H9 (cell line): ENCODE measurements around the gene HMOX1. TPM values are rescaled to one million over a fixed set of nuclear protein-coding genes. Genes with fewer than 3 reads are reported as not detected.

ENCODE experiments used
- DNase-seq: peaks from one replicate; pipeline ENCODE4 v3.0.0-alpha.2; 2017
- H2AFZ ChIP-seq: one replicate; pipeline ENCODE4 v1.6.1; 2013; ENCODE audit warnings: mild to moderate bottlenecking, low read length, control low read depth, moderate library complexity
- H2AK5ac ChIP-seq: 2 replicates; pipeline ENCODE4 v1.6.1; 2013; ENCODE audit warnings: low read length, control low read depth, mixed read lengths; ENCODE audit not compliant: insufficient read length
- H2BK120ac ChIP-seq: one replicate; pipeline ENCODE4 v1.6.1; 2013; ENCODE audit warnings: low read depth, mild to moderate bottlenecking, low read length, control low read depth, inconsistent platforms; ENCODE audit not compliant: poor library complexity, severe bottlenecking
- H2BK12ac ChIP-seq: 2 replicates; pipeline ENCODE4 v1.6.1; 2013; ENCODE audit warnings: low read length, control low read depth, mixed read lengths, low read depth; ENCODE audit not compliant: insufficient read length
- H2BK15ac ChIP-seq: 2 replicates; pipeline ENCODE4 v1.6.1; 2013; ENCODE audit warnings: low read depth, low read length, control low read depth
- H2BK20ac ChIP-seq: one replicate; pipeline ENCODE4 v1.6.1; 2013; ENCODE audit warnings: low read depth, mild to moderate bottlenecking, low read length, control low read depth, inconsistent platforms; ENCODE audit not compliant: poor library complexity, severe bottlenecking
- H2BK5ac ChIP-seq: 2 replicates; pipeline ENCODE4 v1.6.1; 2013; ENCODE audit warnings: low read length, control low read depth, mixed read lengths; ENCODE audit not compliant: insufficient read length
- H3K14ac ChIP-seq: 2 replicates; pipeline ENCODE4 v1.6.1; 2013; ENCODE audit warnings: low read length, control low read depth; ENCODE audit not compliant: insufficient read depth
- H3K18ac ChIP-seq: 2 replicates; pipeline ENCODE4 v1.6.1; 2013; ENCODE audit warnings: low read depth, mild to moderate bottlenecking, mixed read lengths, low read length, control low read depth; ENCODE audit not compliant: insufficient read length
- H3K23ac ChIP-seq: 2 replicates; pipeline ENCODE4 v1.6.1; 2013; ENCODE audit warnings: low read length, control low read depth, mixed read lengths, low read depth; ENCODE audit not compliant: insufficient read length
- H3K23me2 ChIP-seq: 2 replicates; pipeline ENCODE4 v1.6.1; 2013; ENCODE audit warnings: low read depth, mild to moderate bottlenecking, mixed read lengths, low read length, control low read depth; ENCODE audit not compliant: insufficient read length, poor library complexity, severe bottlenecking
- H3K27ac ChIP-seq: 2 replicates; pipeline ENCODE4 v1.5.1; 2013; ENCODE audit warnings: low read length, control low read depth, mixed read lengths, low read depth; ENCODE audit not compliant: insufficient read length
- H3K27me3 ChIP-seq: 2 replicates; pipeline ENCODE4 v1.6.1; 2013; ENCODE audit warnings: low read length, control low read depth, inconsistent platforms; ENCODE audit not compliant: insufficient read depth
- H3K4ac ChIP-seq: 2 replicates; pipeline ENCODE4 v1.6.1; 2013; ENCODE audit warnings: low read depth, mild to moderate bottlenecking, control low read depth, inconsistent platforms, low read length, moderate library complexity
- H3K4me1 ChIP-seq: 2 replicates; pipeline ENCODE4 v1.6.1; 2013; ENCODE audit warnings: low read length, control low read depth, inconsistent platforms; ENCODE audit not compliant: insufficient read depth
- H3K4me2 ChIP-seq: 2 replicates; pipeline ENCODE4 v1.6.1; 2013; ENCODE audit warnings: low read length, control low read depth, mixed read lengths; ENCODE audit not compliant: insufficient read length, insufficient read depth
- H3K56ac ChIP-seq: 2 replicates; pipeline ENCODE4 v1.6.1; 2013; ENCODE audit warnings: low read depth, mild to moderate bottlenecking, mixed read lengths, low read length, control low read depth; ENCODE audit not compliant: insufficient read length
- H3K79me1 ChIP-seq: 2 replicates; pipeline ENCODE4 v1.6.1; 2013; ENCODE audit warnings: low read depth, mild to moderate bottlenecking, moderate library complexity, low read length, control low read depth, inconsistent platforms; ENCODE audit not compliant: insufficient read depth, poor library complexity, severe bottlenecking
- H3K79me2 ChIP-seq: 2 replicates; pipeline ENCODE4 v1.6.1; 2013; ENCODE audit warnings: low read length, control low read depth, inconsistent platforms; ENCODE audit not compliant: insufficient read depth
- H3K9ac ChIP-seq: 2 replicates; pipeline ENCODE4 v1.6.1; 2013; ENCODE audit warnings: low read length, control low read depth, mixed read lengths; ENCODE audit not compliant: insufficient read length; ENCODE audit errors: extremely low read depth
- H3K9me3 ChIP-seq: one replicate; pipeline ENCODE4 v1.6.1; 2013; ENCODE audit warnings: low read depth, low read length, inconsistent platforms; ENCODE audit not compliant: control insufficient read depth
- H3T11ph ChIP-seq: one replicate; pipeline ENCODE4 v1.6.1; 2013; ENCODE audit warnings: mild to moderate bottlenecking, low read length, control low read depth, inconsistent platforms
- H4K20me1 ChIP-seq: one replicate; pipeline ENCODE4 v1.6.1; 2013; ENCODE audit not compliant: control insufficient read depth, insufficient read length, insufficient read depth
- H4K5ac ChIP-seq: 2 replicates; pipeline ENCODE4 v1.6.1; 2013; ENCODE audit warnings: low read depth, mild to moderate bottlenecking, mixed read lengths, low read length, control low read depth; ENCODE audit not compliant: insufficient read length
- H4K8ac ChIP-seq: replicated peaks from 2 replicates; pipeline ENCODE4 v1.6.1; 2013; ENCODE audit warnings: low read length, control low read depth, mixed read lengths, low read depth; ENCODE audit not compliant: insufficient read length
- H4K91ac ChIP-seq: 2 replicates; pipeline ENCODE4 v1.6.1; 2013; ENCODE audit warnings: low read depth, mild to moderate bottlenecking, moderate library complexity, mixed read lengths, low read length, control low read depth; ENCODE audit not compliant: insufficient read length
- H3K27ac Mint-ChIP-seq, 3 experiments: 2 replicates in 2 of 3; 3 replicates in 1 of 3; pipeline ENCODE4 v1.8.0; 2020 to 2021; ENCODE audit warnings: mixed read lengths in 3 of 3, mild to moderate bottlenecking in 1 of 3, moderate library complexity in 1 of 3
- H3K27me3 Mint-ChIP-seq: 2 replicates; pipeline ENCODE4 v1.8.0; 2021; ENCODE audit warnings: low read depth, mild to moderate bottlenecking, moderate library complexity, mixed read lengths
- H3K36me3 Mint-ChIP-seq, 3 experiments: 2 replicates in 2 of 3; 3 replicates in 1 of 3; pipeline ENCODE4 v1.8.0; 2020 to 2021; ENCODE audit warnings: low read depth in 3 of 3, mixed read lengths in 3 of 3; ENCODE audit not compliant: insufficient read depth in 1 of 3
- H3K4me1 Mint-ChIP-seq, 2 experiments: 2 replicates each; pipeline ENCODE4 v1.8.0; 2020; ENCODE audit warnings: mixed read lengths in 2 of 2
- H3K4me3 Mint-ChIP-seq, 2 experiments: 2 replicates in 1 of 2; 3 replicates in 1 of 2; pipeline ENCODE4 v1.8.0; 2020 to 2021; ENCODE audit warnings: mild to moderate bottlenecking in 2 of 2, mixed read lengths in 2 of 2, moderate library complexity in 1 of 2
- H3K9me3 Mint-ChIP-seq, 2 experiments: 2 replicates in 1 of 2; 3 replicates in 1 of 2; pipeline ENCODE4 v1.8.0; 2020; ENCODE audit warnings: mild to moderate bottlenecking in 2 of 2, mixed read lengths in 2 of 2, moderate library complexity in 1 of 2
- CTCF ChIP-seq: fragments of 200-600 bp; sonication (generic); conservative IDR thresholded peaks from 3 replicates; pipeline ENCODE4 v1.8.0; 2021; ENCODE audit warnings: antibody characterized with exemption, mild to moderate bottlenecking
- WGBS: extraction: QIAGEN DNeasy Blood & Tissue Kit; methylation state at CpG from one replicate; pipeline ENCODE4 v1.1.7; 2013; ENCODE audit warnings: missing lambda C conversion rate, low lambda C conversion rate, mixed read lengths; ENCODE audit not compliant: insufficient read length; ENCODE audit errors: extremely low coverage; 5-methylcytosine and 5-hydroxymethylcytosine counted together
- total RNA-seq: library from RNA; stranded (reverse); gene quantifications from 2 replicates; pipeline ENCODE4 v1.2.1, GENCODE V29; 2021

HMOX1 gene
- total RNA-seq, 1 experiment from 2014 or later: 22.7 TPM

- Histone ChIP-seq H2AFZ (no peak overlapping the region), H3K9me3 (no peaks in the 10 kb centered on the region), H3K23me2 (peaks cover 7% of the 10 kb centered on the region), H3K4me1 (peaks cover 9% of the 10 kb centered on the region; the same call in 1 of the 2 replicates), H3K18ac (no peak overlapping the region), H2BK5ac (no peak overlapping the region), H3K4ac (no peak overlapping the region), H3K27me3 (no peaks in the 10 kb centered on the region), H4K5ac (no peak overlapping the region), H2BK15ac (no peak overlapping the region), H3K79me1 (no peaks in the 10 kb centered on the region), H3K4me2 (no peak overlapping the region), H2BK120ac (no peak overlapping the region), H4K8ac (no peak overlapping the region), H4K91ac (no peak overlapping the region), H4K20me1 (no peaks in the 10 kb centered on the region), H3K23ac (no peak overlapping the region), H2BK20ac (no peak overlapping the region), H3K14ac (no peak overlapping the region), H3K27ac (no peak overlapping the region), H2BK12ac (no peak overlapping the region), H2AK5ac (no peak overlapping the region), H3T11ph (no peak overlapping the region), H3K79me2 (no peaks in the 10 kb centered on the region), H3K56ac (no peak overlapping the region), H3K9ac (no peak overlapping the region)
- Mint-ChIP-seq H3K9me3 (no peaks in the 10 kb centered on the region; a peak in 1 of 5 replicates), H3K27me3 (peaks cover 1% of the 10 kb centered on the region; the same call in 1 of the 2 replicates), H3K4me3 (peak overlapping the region in 1 of 2 experiments; percentile 66; a peak in 2 of 5 replicates), H3K4me1 (peaks cover 56 to 65% of the 10 kb centered on the region in 2 experiments), H3K27ac (peak overlapping the region; percentile 32 to 55 (median 47); a peak in 5 of 7 replicates), H3K36me3 (peaks cover 0 to 15% (median 3%) of the 10 kb centered on the region in 3 experiments; a peak in 4 of 7 replicates)
- DNase-seq: no peak
- no peak for TF ChIP-seq CTCF
- WGBS: no CpG with 5 or more reads among the region's 10 CpGs
Observed at GRCh38 chr22:35379146-35379993, 1.5 kb upstream of the HMOX1 start.
